Vagina (tissue), 2 donors: ENCODE results near the gene EPS8L2. TPM values are rescaled to one million over a fixed set of nuclear protein-coding genes. Genes with fewer than 3 reads are reported as not detected.
A peak's percentile ranks its signal among the peaks of the same experiment; 100 is the strongest.

Source experiments
- DNase-seq, 2 donors: peaks; one replicate each; pipeline ENCODE4 v3.0.0-alpha.2; 2017; ENCODE audit errors: extremely low spot score in 2 of 2
- H3K27ac ChIP-seq: fragments of 200-600 bp; sonication (generic); one replicate; pipeline ENCODE4 v1.5.1; 2019
- H3K27me3 ChIP-seq: fragments of 200-600 bp; sonication (generic); one replicate; pipeline ENCODE4 v1.5.1; 2019
- H3K36me3 ChIP-seq, 2 donors: fragments of 200-600 bp; sonication (generic); one replicate each; pipeline ENCODE4 v1.5.1; 2017 to 2019
- H3K4me1 ChIP-seq: fragments of 200-600 bp; sonication (generic); one replicate; pipeline ENCODE4 v1.5.1; 2019
- H3K4me3 ChIP-seq, 2 donors: fragments of 200-600 bp; sonication (generic); 1 replicate in 1 of 2; 2 replicates in 1 of 2; pipeline ENCODE4 v1.5.1; 2016 to 2019
- H3K9me3 ChIP-seq: fragments of 200-600 bp; sonication (generic); one replicate; pipeline ENCODE4 v1.5.1; 2019
- POLR2A ChIP-seq, 2 donors: fragments of 450-650 bp; IDR thresholded peaks; one replicate each; pipeline ENCODE4 v1.6.1; 2017; ENCODE audit warnings: antibody characterized with exemption in 2 of 2, mild to moderate bottlenecking in 2 of 2, moderate library complexity in 2 of 2
- POLR2AphosphoS5 ChIP-seq, 2 donors: sonication (generic); formaldehyde crosslinking; IDR thresholded peaks; one replicate each; pipeline ENCODE4 v1.9.0; 2017; ENCODE audit warnings: antibody characterized with exemption in 2 of 2, mild to moderate bottlenecking in 2 of 2, low read depth in 1 of 2; ENCODE audit not compliant: insufficient read depth in 1 of 2
- intact Hi-C: fragments of 100-400 bp; cut with DNase I; formaldehyde crosslinking; loops from one replicate; pipeline ENCODE4 v1.15.1; 2023
- total RNA-seq: library from RNA; depleted of rRNA; stranded (reverse); fragments of >200 nt; gene quantifications from one replicate; pipeline ENCODE4 v1.2.3, GENCODE V29; 2016
- TF ChIP-seq, protein P1 (sequence below), 3 experiments: fragments of 450-650 bp in 2 of 3; fragments of 200-600 bp in 1 of 3; sonication (generic) in 1 of 3; IDR thresholded peaks; one replicate each; pipeline ENCODE4 v1.5.1; 2017 to 2019; ENCODE audit warnings: antibody characterized with exemption in 3 of 3, mild to moderate bottlenecking in 2 of 3, moderate library complexity in 2 of 3

EPS8L2 gene
- total RNA-seq, 1 donor from 2014 or later = 195 TPM

DNA sequence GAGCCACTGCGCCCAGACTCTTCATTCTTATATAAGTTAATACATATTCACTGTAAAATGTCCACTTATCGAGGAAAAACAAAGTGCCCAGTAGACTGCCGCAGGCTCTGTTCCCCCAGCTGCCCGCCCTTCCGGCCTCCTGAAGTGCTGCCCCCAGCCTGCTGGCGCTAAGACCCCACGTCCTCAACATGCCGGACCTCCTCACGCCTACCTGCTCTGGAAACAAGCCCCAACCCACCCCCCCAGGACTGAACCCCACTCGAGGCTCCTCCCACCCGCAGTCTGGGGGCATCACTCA, 70.2 kb downstream of the EPS8L2 start:
- H3K9me3 ChIP-seq = no peaks in the 10 kb centered on the region
- peak overlapping the region; percentile 87 for H3K27ac ChIP-seq
- no peaks in the 10 kb centered on the region for H3K27me3 ChIP-seq
- no peak for DNase-seq
- H3K4me1 ChIP-seq = peaks cover 35% of the 10 kb centered on the region
- peaks cover 0 to 13% of the 10 kb centered on the region in 2 donors for H3K36me3 ChIP-seq
- intact Hi-C loops = no loop called here
- peak overlapping the region; percentile 80 to 96 for H3K4me3 ChIP-seq
- TF ChIP-seq POLR2A (IDR thresholded peaks at IDR 0.05) = no peak
- TF ChIP-seq, protein P1, sequence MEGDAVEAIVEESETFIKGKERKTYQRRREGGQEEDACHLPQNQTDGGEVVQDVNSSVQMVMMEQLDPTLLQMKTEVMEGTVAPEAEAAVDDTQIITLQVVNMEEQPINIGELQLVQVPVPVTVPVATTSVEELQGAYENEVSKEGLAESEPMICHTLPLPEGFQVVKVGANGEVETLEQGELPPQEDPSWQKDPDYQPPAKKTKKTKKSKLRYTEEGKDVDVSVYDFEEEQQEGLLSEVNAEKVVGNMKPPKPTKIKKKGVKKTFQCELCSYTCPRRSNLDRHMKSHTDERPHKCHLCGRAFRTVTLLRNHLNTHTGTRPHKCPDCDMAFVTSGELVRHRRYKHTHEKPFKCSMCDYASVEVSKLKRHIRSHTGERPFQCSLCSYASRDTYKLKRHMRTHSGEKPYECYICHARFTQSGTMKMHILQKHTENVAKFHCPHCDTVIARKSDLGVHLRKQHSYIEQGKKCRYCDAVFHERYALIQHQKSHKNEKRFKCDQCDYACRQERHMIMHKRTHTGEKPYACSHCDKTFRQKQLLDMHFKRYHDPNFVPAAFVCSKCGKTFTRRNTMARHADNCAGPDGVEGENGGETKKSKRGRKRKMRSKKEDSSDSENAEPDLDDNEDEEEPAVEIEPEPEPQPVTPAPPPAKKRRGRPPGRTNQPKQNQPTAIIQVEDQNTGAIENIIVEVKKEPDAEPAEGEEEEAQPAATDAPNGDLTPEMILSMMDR (IDR thresholded peaks at IDR 0.05) = no peak

DNA sequence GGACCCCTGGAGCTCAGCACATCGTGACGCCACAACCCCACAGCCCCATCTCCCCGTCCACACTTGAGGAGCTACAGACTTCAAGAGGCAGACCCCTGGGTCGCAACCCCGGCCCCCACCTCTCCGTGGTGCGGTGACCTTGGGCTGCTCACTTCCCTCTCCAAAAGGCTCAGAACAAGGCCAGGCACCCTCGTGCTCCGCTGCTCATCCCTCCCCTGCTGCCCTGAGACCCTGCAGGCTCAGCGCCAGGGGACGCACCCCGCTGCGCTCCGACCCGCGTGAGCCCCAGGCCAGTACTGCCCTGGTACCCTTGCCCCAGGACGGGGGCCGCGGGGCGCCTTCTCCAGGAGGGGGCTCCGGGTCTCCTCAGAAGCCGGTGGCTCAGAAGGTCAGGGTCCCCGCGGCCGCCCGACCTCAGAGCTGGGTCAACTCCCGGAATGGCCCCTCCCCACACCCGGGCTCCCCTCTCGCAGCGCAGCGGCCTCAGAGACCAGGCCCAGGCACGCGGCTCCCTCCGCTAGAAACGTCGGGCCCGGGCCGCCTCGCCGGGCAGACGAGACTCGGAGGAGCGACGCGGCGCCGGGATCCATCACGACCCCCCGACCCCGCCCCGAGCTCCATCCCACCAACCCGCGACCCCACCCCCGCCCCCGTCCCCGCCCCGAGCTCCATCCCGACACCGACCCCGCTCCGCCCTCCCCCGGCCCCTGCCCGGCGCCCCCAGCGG, 70.7 kb downstream of the EPS8L2 start:
- no peaks in the 10 kb centered on the region for H3K9me3 ChIP-seq
- H3K27ac ChIP-seq = peak overlapping the region; percentile 87
- H3K4me1 ChIP-seq = peaks cover 35% of the 10 kb centered on the region
- no peaks in the 10 kb centered on the region for H3K27me3 ChIP-seq
- H3K4me3 ChIP-seq = peak overlapping the region; percentile 80 to 96
- no peak for DNase-seq
- TF ChIP-seq, protein P1 (IDR thresholded peaks at IDR 0.05) = no peak
- peak in 1 of 2 donors; percentile 12 for TF ChIP-seq POLR2AphosphoS5 (IDR thresholded peaks at IDR 0.05; ENCODE audit: insufficient read depth in 1 of 2, low read depth in 1 of 2)
- TF ChIP-seq POLR2A (IDR thresholded peaks at IDR 0.05) = no peak
- H3K36me3 ChIP-seq = peaks cover 0 to 8% of the 10 kb centered on the region in 2 donors
- intact Hi-C loops = no loop called here

Other genes starting within 250 kb of the EPS8L2 start
- 252 TPM for gene RNH1, start 199.0 kb upstream of the EPS8L2 start, total RNA-seq
- gene HRAS, start 170.7 kb upstream of the EPS8L2 start, total RNA-seq = 53.5 TPM
- gene LRRC56, start 168.7 kb upstream of the EPS8L2 start, total RNA-seq = 0.49 TPM
- 1.7 TPM for gene LMNTD2, start 145.5 kb upstream of the EPS8L2 start, total RNA-seq
- gene RASSF7, start 145.3 kb upstream of the EPS8L2 start, total RNA-seq = 14.7 TPM
- gene PHRF1, start 129.8 kb upstream of the EPS8L2 start, total RNA-seq = 26.0 TPM
- gene IRF7, start 90.3 kb upstream of the EPS8L2 start, total RNA-seq = 18.9 TPM
- not detected for gene CDHR5, start 81.3 kb upstream of the EPS8L2 start, total RNA-seq
- not detected for gene SCT, start 79.0 kb upstream of the EPS8L2 start, total RNA-seq
- 1.2 TPM for gene DRD4, start 69.0 kb upstream of the EPS8L2 start, total RNA-seq
- gene DEAF1, start 11.0 kb upstream of the EPS8L2 start, total RNA-seq = 33.6 TPM
- gene TMEM80, start 10.4 kb upstream of the EPS8L2 start, total RNA-seq = 12.8 TPM
- 158 TPM for gene TALDO1, start 41.2 kb downstream of the EPS8L2 start, total RNA-seq
- gene GATD1, start 71.3 kb downstream of the EPS8L2 start, total RNA-seq = 33.4 TPM
- 1.7 TPM for gene CEND1, start 83.9 kb downstream of the EPS8L2 start, total RNA-seq
- gene SLC25A22, start 92.0 kb downstream of the EPS8L2 start, total RNA-seq = 10.3 TPM
- gene PIDD1, start 99.0 kb downstream of the EPS8L2 start, total RNA-seq = 16.5 TPM
- 1,068 TPM for gene RPLP2, start 103.7 kb downstream of the EPS8L2 start, total RNA-seq
- 103 TPM for gene PNPLA2, start 112.7 kb downstream of the EPS8L2 start, total RNA-seq
- gene CRACR2B, start 121.7 kb downstream of the EPS8L2 start, total RNA-seq = 4.9 TPM
- 150 TPM for gene CD151, start 126.7 kb downstream of the EPS8L2 start, total RNA-seq
- 53.8 TPM for gene POLR2L, start 136.3 kb downstream of the EPS8L2 start, total RNA-seq
- 99.0 TPM for gene TSPAN4, start 136.6 kb downstream of the EPS8L2 start, total RNA-seq
- 72.9 TPM for gene CHID1, start 204.6 kb downstream of the EPS8L2 start, total RNA-seq
- 58.7 TPM for gene AP2A2, start 219.6 kb downstream of the EPS8L2 start, total RNA-seq